DMS 273 (cell line): ENCODE results near the gene GART.
"Not testable (repeated sequence)": the region's sequence is repeated elsewhere in the genome, so short reads cannot be mapped to it uniquely, and the experiment has no call there.

ENCODE experiments used
- DNase-seq: peaks from one replicate; lab custom pipeline; 2025; ENCODE audit not compliant: unreplicated experiment; lab: John Stamatoyannopoulos, UW

The GART gene

DNA sequence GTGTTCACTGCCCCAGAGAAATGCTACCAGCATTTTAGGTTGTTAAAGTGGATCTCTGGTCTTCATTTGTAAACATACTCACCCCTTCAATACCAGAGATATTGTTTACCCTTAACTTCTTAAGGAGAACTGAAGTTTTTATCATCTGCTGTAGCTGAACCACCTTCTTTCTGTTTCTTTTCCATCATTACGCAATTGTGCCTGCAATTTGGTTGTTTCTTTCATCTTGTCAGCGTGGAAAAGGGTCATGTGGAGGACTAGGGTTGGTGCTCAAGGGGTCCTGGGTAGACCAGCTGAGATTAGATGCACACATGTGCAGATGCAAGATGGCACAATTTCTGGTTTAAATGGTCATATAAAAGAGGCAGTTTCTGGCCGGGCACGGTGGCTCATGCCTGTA is 23.0 kb downstream of the GART start:
- no peak for DNase-seq

DNA sequence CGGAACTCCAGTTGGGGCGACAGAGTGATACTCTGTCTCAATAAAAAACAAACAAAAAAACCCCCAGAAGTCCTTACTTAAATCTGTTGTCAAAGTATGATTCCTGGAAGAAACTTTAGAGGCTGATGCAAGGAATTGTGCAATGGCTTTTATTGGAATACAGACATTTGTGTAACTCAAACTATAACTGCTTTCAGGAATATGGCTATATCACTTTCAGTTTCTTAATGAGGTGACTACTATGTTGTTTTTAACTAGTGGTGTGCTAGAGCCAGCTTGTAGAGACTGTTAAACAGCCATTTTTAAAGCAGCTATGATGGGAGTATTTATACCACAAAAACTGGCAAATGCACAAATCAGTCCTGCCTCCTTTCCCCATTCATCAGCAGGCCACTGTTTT is 27.7 kb downstream of the GART start:
- no peak for DNase-seq

DNA sequence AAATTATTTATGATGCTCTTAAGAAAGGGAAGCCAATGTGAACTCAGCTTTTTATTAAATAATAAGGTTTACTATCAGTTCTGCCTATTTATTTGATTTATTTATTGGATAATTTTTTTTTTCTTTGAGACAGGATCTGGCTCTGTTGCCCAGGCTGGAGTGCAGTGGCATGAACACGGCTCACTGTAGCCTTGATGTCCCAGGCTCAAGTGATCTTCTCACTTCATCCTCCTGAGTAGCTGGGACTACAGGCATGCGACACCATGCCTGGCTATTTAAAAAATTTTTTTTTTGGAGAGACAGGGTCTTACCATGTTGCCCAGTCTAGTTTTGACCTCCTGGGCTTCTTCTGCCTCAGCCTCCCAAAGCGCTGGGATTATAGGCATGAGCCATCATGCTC is 29.4 kb downstream of the GART start:
- DNase-seq = no peak

DNA sequence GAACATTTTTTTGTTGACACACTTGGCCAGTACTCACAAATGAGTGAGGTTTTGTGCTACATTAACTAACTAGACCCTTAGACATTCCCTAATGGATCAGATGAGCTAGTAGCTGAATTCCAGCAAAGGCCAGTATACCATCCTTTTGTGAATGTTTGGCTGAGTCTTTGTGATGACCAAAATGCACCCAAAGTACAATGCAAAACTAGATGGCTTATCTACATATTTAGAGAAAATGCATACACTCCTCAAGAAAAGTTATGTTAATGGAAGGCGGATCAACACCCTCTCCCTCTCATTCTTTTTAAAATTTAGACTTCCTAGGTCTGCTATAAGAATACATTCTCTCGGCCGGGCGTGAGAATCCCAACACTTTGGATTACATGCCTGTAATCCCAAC is 30.3 kb downstream of the GART start:
- DNase-seq = no peak

DNA sequence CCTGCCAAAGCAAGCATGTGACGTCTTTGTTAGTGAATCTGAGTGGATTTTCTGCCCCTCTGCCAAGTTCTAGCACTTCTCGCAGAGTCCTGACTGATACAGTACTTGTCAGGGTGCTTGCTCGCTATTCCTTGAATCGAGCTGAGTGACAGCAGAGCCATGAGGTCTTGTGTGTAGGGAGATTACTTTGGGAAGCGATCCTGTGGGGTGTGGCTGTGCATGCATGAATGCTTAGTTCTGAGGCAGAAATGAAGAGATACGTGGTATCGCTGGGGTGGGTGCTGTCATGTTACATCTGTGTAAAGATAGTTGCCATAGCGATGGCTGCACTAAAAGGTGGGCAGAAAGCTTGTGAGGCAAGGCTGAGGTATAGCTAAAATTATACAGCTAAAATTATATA is 31.1 kb downstream of the GART start:
- no peak for DNase-seq

DNA sequence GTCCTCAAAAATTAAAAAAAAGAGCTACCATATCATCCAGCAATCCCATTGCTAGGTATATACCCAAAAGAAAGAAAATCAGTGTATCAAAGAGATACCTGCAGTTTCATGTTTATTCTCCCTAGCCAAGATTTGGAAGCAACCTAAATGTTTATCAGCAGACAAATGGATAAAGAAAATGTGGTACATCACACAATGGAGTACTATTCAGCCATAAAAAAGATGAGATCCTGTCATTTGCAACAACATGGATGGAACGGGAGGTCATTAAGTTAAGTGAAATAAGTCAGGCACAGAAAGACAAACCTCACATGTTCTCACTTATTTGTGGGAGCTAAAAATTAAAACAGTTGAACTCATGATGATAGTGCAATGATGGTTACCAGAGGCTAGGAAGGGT is 34.9 kb downstream of the GART start:
- not testable (repeated sequence) for DNase-seq

DNA sequence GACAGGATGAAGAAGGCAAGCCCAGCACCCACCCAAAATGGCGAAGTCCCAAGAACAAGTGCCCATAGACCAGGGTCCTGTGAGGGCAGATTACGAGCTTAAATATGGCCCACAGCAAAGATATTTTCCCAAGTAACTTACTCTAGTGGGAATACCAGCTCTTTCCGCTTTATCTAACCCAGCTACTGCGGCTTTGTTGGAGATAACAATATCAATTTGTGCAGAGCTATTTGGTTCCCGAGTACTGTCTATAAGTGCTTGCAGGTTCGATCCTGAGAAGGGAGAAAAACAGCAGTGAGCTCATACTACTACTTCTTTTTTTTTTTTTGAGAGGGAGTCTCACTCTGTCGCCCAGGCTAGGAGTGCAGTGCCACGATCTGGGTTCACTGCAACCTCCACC is 36.1 kb downstream of the GART start:
- DNase-seq = no peak

DNA sequence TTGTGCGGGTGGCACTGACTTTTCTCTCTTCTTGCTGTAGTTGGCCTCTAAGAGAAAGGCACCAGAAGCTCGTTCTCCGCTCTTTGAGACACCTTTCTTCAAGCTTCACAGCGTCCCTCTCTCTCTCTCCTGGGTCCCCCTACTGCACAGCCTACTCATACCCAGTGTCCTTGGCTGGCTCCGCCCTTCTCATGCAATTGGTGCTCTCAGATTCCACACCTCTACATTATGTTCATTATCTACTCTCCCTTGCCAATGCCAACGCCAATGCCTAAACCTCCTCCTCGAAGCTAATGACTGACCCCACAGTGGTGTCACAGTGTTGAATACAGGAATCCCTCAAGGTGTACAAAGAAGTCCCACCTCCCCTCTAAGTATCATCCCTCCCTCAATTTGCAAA is 45.6 kb downstream of the GART start:
- peak; percentile 11 for DNase-seq

DNA sequence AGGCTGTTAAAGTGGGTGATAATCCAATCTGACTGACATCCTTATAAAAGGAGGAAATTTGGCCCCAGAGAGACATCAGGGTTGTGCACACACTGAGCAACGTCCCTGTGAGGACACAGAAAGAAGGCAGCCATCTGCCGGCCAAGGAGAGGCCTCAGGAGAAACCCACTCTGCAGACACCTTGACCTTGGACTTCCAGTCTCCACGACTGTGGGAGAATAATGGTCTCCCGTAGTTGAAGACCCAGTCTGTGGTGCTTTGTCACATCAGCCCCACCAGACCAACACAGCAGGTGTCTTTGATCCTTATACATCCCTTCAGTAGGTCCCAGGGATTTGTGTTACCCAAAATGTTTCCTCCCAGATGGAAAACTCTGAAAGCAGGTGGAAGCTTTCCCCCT is 46.2 kb downstream of the GART start:
- DNase-seq = peak; percentile 17

DNA sequence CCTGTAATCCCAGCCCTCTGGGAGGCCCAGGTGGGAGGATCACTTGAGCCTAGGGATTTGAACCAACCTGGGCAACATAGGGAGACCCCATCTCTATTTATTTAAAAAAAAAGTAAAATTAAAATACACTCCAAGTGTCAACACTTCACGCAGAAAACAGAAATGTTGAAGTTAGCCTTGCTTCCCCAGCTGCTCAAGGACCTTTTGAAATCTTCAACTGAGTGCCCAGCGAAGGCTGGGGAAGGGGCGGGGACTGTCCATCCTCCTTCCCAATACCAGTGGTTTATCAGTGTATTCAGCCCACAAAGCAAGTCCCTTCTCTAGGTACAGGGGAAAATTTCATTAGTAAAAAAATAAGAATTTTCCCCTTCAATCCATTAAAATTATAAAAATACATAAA is 48.2 kb downstream of the GART start:
- no peak for DNase-seq

DNA sequence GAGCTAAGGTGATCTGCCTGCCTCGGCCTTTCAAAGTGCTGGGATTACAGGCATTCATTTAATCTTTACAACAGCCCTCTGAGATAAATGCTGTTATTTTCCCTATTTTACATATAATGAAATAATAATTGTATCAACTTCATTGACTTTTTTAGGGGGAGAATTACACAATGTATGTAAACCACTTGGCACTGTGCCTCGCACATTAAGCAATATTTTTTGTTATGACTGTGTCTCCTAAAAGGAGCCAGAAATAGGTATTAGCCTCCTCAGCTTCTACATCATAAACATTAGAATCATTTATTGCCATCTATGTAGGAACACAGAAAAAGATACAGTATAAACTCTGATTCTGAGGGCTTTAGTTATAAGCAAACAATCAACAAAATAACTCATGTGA is 49.3 kb downstream of the GART start:
- DNase-seq = peak; percentile 5

DNA sequence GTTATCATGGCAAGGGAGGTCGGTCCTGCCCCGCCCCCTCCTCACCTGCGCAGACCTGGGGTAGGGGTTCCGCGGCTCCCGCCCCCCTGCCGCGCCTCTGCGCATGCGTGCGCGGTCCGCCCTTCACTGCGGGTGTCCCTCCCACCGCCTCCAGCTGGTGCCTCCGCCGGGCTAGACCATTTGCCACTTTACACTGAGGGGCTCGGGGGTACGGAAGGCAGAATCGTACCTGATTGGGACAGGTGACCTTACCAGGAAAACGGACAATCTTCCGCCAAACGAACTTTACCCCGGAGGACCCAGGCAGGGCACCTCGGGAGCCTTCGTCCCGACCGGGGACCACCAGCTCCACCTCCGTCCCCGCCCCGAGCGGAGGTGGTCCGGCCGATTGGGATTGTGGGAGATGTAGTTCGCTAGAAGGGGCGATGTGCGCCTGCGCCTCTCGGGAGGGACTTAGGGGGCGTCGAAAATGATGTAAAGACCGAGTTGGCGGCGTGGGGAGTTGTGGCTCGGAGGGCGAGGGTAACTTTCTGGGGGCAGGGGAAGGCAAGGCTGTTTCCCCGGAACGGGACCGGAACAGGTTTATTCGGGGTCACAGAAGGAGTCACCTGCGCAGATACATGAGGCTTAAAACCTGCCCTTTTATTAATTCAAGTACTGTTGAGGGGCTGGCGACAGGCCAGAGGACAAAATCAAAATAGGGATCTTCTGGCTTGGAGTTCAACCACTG is 50.4 kb downstream of the GART start, which contains the start of gene DNAJC28:
DNAJC28 (minus strand) TSS at position 344 of the 730 bp plus-strand sequence. CDS start 2,323 bp downstream, outside the sequence.
- peak; percentile 98 for DNase-seq

DNA sequence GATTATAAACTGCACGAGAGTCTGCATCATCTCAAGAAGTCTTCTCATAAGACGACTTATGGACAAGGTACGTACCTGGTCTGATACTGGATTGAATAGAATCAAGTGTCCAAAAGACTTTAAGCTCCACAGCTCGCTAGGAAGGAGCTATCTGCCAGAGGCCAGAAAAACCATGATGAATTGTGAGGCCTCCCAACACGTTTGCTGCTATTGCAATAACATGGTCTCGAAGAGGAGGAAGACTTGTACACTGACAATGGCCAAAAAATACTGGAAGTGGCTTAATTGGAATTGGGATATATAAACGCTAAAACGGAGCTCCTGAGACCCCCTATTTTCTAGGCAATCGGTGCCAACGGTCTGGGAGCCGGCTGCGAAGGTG is 50.9 kb downstream of the GART start:
- DNase-seq = no peak

DNA sequence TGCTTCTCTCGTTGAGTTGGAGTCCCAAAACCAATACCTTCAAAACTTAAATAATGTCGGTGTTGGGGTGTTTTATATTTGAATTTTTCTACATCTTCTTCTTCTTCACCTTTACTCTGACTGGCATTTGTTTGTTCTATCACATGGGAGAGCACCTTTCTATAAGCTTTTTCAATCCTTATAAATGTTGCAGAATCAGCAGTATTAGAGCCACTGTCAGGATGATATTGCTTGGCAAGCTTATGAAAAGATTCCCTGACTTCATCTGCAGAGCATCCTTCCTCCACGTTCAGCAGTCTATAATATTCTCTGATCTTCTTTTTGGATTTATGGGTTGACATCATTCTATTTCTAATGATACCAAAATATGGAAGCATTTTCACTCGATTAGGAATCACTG is 53.0 kb downstream of the GART start:
- no peak for DNase-seq

DNA sequence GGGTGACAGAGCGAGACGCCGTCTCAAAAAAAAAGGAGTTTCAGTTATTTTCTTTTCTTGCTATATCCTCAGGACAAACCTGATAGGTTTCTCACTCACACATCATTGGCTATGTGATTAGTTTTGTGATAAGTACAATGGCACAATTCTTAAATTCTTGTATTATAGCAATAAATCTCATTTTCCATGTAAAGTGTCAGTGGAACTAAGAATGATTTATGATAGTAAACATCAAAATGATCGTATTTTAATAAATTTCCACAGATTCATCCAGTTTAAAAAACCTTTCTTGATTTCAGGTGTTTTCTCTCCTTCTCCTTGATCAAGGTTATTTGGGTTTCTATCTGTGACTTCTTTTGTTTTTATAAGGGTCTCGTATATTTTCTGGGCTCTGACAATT is 53.9 kb downstream of the GART start:
- DNase-seq = no peak

DNA sequence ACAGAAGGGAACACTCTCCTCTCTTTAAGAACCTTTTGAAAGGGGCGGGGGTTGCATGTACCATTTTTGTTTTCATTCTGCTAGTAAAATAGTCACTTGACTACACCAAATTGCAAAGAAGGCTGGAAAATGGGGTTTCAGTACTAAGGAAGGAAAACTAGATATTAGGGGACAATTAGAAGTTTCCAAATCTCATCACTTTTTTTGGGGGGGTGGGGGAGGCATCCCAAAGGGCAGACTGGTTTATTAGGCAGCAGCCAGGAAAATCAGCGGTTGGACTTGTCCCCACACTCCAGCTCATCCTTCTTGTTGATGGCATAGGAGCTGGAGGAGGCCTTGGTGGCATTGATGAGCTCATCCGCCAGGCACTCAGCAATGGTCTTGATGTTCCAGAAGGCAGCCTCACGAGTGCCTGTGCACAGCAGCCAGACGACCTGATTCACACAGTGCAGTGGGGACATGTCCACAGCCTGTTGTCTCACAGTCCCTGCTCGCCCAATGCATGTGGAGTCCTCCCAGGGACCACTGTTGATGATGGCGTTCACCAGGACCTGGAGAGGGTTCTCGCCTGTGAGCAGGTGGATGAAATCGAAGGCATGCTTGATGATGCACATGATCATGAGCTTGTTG is 60.5 kb downstream of the GART start:
- no peak for DNase-seq

DNA sequence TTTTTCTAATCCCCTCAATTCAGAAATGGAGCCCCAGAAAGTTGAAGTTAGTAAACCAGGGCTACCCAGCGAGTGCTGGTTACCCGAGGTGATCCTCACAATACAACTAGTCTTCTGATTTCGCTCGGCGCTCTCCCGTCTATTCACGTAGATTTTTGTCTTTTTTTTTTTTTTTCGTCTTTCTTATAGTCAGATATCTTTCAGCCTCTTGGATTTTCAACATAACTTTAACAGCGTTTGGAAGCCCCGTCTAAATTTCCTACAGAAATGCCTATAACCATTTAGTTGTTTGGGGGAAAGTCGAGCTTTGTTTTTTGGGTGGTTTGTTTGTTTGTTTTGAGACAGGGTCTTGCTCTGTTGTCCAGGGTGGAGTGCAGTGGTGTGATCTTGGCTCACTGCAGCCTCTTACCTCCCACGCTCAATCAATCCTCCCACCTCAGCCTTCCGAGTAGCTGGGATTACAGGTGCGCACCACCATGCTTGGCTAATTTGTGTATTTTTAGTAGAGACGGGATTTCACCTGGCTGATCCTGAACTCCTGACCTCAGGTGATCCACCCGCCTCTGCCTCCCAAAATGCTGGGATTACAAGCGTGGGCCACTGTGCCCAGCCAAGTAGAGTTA is 61.3 kb downstream of the GART start:
- DNase-seq = no peak

DNA sequence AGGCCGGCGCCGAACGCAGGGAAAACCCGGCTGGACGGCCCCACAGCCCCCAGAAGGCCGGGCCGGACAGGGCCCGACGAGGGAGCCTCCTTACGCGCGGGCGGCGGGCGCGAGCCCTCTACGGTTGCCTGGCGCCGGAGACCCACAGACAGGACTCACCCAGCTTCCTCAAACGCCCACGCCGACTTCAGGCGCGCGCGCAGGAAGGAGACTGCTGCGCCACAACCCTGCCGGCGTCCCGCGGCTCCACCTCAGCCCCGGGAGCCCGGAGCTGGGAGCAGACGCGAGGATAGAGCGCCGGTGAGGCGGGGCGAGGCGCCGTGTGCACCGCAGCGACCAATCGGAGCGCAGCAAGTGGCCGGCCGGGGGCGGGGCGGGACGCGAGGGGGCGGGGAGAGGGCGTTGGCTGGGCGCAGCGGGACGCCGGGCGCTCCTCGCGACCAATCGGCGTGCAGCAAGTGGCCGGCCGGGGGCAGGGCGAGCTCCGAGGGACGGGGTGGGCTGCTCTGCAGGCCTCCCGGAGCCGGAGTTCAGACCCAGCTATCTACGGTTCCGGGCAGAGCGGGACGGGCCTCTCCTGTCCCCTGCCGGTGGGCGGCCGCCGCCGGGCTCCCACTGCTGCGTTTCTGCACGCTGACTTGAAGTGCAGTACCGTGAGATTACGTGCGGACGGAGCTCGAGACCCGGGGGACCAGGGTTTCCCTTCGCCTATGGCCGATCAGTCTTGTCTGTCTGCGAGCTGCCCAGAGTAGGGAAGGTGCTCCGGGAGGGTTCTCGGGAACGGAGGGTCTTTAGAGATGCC is 62.0 kb downstream of the GART start, which contains the start of gene TMEM50B:
TMEM50B (minus strand) TSS at position 296 of the 802 bp plus-strand sequence. CDS start 11,089 bp downstream, outside the sequence.
- DNase-seq = peak; percentile 98

DNA sequence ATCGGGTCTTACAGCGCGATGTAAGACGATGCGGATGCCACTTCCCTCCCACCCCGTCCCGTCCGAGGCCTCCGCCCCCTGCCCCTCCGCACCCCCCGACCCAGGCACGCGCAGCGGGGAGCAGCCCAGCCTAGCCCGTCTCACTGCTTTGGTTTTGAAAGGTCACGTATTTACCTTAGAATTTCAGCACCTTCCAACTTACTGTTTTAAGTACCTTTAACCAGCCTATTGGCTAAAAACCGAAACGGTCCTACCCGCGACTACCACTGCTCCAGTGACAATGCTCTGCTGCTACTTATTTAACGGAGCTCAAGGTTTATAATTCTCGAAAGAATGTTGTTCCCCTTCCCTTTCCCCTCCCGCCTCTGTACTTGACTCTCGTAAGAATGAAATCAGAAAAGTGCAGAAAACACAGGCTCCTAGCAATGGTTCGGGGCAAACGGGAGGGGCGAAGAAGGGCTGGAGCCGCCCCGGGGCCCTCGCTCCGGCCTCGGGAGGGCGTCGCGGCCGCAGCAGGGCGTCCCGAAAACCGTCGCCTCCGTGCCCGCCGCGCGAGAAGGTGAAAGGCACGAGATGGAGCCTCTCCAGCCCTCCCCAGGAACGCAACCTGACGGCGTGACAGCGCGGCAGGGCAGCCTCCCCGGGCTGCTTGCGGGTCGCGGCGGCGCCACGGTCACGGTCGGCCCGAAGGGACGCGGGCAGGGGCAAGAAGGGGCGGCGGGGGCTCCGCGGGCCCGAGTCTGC is 62.8 kb downstream of the GART start:
- DNase-seq = peak; percentile 73

DNA sequence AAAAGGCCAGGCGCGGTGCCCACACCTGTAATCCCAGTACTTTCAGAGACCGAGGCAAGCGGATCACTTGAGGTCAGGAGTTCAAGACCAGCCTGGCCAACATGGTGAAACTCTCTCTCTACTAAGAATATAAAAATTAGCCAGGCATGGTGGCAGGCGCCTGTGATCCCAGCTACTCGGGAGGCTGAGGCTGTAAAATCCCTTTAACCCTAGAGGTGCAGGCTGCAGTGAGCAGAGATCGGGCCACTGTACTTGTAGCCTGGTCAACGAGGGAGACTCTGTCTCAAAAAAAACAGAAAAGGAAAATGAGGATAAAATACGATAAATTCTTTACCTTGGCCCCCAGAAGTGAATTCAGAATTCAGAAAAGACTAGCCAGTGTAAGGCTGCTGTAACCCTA is 63.7 kb downstream of the GART start:
- no peak for DNase-seq

DNA sequence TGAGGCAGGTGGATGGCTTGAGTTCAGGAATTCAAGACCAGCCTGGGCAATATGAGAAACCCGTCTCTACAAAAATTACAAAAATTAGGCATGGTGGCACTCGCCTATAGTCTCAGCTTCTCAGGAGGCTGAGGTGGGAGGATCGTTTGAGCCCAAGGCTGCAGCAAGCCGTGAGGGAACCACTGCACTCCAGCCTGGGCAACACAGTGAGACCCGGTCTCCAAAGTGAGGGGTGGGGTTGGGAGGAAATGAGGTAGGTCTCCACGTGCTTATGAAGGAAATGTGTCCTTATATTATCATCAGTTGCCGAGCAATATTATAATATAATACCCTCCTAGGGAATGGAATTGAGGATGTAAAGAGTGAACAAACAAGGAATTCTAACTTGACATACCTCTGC is 64.9 kb downstream of the GART start:
- DNase-seq = no peak
